Fibroblast of the aortic adventitia (primary cell): ENCODE data around the gene SEC24D. TPM values are rescaled to one million over a fixed set of nuclear protein-coding genes. Genes with fewer than 3 reads are reported as not detected.

Experiments used
- DNase-seq: peaks from one replicate; pipeline ENCODE4 v3.0.0-alpha.2; 2010; ENCODE audit warnings: low read depth
- H3K4me3 ChIP-seq: 2 replicates; pipeline ENCODE4 v1.5.1; 2011; ENCODE audit warnings: low read depth, mild to moderate bottlenecking, control low read depth, low read length, moderate library complexity
- total RNA-seq: library from RNA; depleted of rRNA; stranded (reverse); fragments of >200 nt; gene quantifications from 2 replicates; pipeline ENCODE4 v1.2.3, GENCODE V29; 2012; ENCODE audit warnings: low replicate concordance
- TF ChIP-seq, protein P1 (sequence below): IDR thresholded peaks from 2 replicates; pipeline ENCODE4 v1.5.1; 2011; ENCODE audit warnings: mild to moderate bottlenecking, low read length, control low read depth, inconsistent platforms; ENCODE audit not compliant: insufficient read depth

SEC24D gene
- total RNA-seq, 1 donor = 149 TPM

DNA sequence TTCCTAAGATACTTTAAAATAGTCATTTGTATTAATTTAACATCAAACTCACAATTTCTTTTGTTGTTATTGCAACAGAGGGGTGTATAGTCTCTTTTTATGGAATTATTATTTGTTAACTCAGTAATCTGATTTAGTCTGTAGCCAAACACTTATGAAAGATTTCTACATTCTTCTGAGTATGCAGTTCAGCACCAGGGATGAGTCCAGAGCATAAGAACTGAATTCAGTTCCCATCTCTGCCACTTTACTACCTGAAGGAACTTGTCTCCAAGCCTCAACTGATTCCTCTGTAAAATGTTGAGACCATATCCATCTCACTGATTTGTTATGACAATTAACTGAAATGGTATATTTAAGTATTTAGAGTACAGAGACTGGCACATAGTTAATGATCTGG, 105.2 kb downstream of the SEC24D start:
- no peak for DNase-seq
- no peak overlapping the region for H3K4me3 ChIP-seq

DNA sequence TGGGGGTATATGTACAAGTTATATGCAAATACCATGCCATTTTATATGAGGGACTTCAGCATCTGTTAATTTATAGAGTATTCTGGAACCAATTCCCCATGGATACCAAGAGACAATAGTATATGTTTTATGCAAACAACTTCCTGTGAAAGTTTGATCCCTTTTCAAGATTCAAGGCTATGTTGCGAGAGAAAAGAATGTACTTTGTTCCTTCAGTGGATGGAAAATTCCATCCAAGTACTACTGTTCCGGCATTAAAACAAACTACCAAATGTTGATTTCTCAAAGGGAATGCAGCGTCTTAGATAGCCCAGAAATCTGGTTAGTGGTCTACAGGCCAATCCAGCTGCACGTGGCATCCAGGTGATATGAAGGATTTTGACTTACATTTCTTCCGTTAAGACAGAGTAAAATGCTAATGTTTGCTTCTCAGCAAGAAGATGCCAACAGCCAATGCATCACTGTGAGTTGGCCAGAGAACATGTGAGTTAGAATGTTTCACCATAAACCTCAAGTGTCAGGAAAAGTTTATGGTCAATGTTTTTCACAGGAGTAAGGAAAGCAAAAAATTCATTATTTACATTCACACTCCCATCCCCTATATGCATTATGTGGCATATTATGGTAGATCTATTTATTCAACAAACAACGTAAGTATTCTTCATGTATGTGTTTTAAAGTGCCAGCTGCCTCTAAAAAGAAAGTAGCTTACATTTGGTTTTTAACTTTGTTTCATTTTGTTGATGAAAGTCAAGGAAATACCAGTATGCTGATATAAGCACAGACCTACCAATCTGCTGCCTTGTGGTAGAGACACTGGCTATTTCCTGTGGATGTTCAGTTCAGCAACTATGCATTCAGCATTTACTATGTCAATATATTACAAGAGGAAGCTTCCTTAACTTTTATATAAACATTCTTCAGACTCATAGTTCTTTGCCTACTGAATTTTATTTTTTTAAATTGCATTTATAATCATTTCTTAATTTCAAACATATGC, 106.3 kb downstream of the SEC24D start:
- DNase-seq = peak; percentile 51
- TF ChIP-seq, protein P1, sequence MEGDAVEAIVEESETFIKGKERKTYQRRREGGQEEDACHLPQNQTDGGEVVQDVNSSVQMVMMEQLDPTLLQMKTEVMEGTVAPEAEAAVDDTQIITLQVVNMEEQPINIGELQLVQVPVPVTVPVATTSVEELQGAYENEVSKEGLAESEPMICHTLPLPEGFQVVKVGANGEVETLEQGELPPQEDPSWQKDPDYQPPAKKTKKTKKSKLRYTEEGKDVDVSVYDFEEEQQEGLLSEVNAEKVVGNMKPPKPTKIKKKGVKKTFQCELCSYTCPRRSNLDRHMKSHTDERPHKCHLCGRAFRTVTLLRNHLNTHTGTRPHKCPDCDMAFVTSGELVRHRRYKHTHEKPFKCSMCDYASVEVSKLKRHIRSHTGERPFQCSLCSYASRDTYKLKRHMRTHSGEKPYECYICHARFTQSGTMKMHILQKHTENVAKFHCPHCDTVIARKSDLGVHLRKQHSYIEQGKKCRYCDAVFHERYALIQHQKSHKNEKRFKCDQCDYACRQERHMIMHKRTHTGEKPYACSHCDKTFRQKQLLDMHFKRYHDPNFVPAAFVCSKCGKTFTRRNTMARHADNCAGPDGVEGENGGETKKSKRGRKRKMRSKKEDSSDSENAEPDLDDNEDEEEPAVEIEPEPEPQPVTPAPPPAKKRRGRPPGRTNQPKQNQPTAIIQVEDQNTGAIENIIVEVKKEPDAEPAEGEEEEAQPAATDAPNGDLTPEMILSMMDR = no peak
- no peak overlapping the region for H3K4me3 ChIP-seq

More for the DNA sequence above, 105.2 kb downstream of the SEC24D start:
- TF ChIP-seq, protein P1 = no peak

DNA sequence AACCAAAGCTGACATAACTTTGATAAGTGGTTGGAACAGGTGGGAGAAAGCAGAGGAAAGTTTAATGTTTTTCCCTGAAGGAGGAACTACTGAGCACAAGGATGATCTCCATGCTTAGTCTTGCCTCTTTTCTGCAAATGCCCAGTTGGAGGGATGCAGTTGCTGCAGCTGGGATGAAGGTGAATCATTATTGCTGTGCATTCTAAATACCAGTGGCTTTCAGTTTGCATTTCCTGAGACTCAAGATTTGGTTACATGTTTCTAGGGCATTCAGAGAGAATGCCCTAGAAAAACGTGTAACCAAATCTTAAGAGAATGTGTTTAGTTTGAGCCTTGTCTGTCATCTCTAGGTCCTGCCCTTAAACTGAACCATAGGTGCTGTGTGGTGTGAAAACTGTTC, 108.6 kb downstream of the SEC24D start:
- TF ChIP-seq, protein P1 = no peak
- DNase-seq = no peak
- no peak overlapping the region for H3K4me3 ChIP-seq

DNA sequence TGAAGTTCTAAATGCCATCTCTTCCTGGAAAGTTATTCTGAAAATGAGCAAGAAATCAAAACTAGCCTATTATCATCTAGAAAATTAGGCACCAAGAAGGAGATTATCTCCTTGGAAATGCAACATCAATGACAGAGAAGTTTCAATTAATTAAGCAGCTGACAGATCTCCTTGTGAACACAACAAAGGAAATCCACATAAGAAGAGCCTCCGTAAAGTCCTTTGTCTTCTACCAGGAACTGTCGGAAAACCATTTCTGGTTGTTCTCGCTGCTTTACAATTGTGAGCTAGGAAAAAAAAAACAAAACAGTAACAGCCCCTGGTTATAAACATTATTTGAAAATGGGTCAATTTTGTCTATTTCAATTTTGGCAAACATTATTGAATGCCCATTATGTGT, 112.6 kb downstream of the SEC24D start:
- DNase-seq = no peak
- TF ChIP-seq, protein P1 = no peak

DNA sequence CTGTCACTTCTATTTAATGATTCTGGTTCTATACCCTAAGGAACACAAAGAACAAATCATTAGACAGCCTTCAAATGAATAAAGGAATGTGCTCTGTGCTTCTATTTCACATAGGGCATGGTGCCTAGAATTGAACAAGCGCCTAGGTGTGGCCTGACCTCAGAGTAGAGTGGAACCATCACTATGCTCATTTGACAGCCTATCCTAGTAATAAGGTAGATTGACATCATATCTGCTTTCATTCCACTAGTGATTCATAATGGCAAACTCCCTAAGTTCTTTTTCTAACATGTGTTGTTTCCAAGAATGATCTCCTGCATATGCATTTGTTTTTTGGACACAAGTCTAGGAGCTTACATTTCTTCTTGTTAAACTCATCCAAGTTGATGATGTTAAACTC, 114.2 kb downstream of the SEC24D start:
- no peak overlapping the region for H3K4me3 ChIP-seq
- TF ChIP-seq, protein P1 = no peak
- no peak for DNase-seq

More for the DNA sequence above, 112.6 kb downstream of the SEC24D start:
- H3K4me3 ChIP-seq = no peak overlapping the region

DNA sequence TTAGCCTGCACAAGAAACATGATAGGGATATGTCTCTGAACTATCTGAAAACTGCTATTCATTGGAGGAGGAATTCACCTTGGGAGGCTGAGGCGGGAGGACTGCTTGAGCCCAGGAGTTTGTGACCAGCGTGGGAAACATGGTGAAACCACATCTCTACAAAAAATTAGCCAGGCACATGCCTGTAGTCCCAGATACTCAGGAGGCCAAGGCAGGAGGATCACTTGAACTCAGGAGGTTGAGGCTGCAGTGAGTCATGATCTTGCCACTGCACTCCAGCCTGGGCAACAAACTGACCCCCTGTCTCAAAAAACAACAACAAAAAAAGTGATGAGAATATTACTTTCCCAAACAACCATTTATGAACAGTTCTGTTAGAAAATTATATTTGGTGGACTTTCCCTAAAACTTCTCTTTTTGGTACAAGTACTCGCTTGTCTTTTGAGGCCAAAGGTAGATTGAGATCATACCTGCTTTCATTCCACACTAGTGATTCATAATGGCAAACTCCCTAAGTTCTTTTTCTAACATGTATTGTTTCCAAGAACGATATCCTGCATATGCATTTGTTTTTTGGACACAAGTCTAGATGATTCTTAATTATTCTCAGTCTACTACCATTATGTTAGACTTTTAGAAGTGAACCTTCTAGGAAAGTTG, 117.3 kb downstream of the SEC24D start:
- H3K4me3 ChIP-seq = no peak overlapping the region
- DNase-seq = no peak
- TF ChIP-seq, protein P1 = no peak
